IMR-90 (cell line): ENCODE data around the gene POLR3E. TPM values are rescaled to one million over a fixed set of nuclear protein-coding genes. Genes with fewer than 3 reads are reported as not detected.

Source experiments
- ATAC-seq: fragments of 200-7000 bp; cut with Tn5 transposase; 2 replicates; pipeline ENCODE4 v1.9.1; 2020; ENCODE audit warnings: low read depth, mild to moderate bottlenecking, moderate library complexity
- BruUV-seq: library from RNA; stranded (reverse); fragments of 400-500 nt; replicated peaks from 2 replicates; lab custom pipeline; 2021; lab: Mats Ljungman, UMichigan
- CTCF ChIA-PET: fragments of 300-600 bp; formaldehyde crosslinking; extraction: SDS; loops from one replicate; lab custom pipeline; 2021; ENCODE audit warnings: antibody characterized with exemption; lab: Yijun Ruan, JAX
- POLR2A ChIA-PET: fragments of 300-600 bp; sonication (Branson Sonifier 250); formaldehyde crosslinking; loops from one replicate; lab custom pipeline; 2022; ENCODE audit warnings: antibody characterized with exemption; ENCODE audit not compliant: unreplicated experiment; lab: Charles Lee
- DNase-seq: peaks from one replicate; pipeline ENCODE4 v3.0.0; 2013
- H2AFZ ChIP-seq: replicated peaks from 2 replicates; pipeline ENCODE3; 2013; ENCODE audit warnings: low read length, mild to moderate bottlenecking; ENCODE audit not compliant: poor library complexity
- H2AK5ac ChIP-seq: 2 replicates; pipeline ENCODE4 v1.6.1; 2013; ENCODE audit warnings: low read depth, low read length, inconsistent platforms
- H2AK9ac ChIP-seq: replicated peaks from 2 replicates; pipeline ENCODE3; 2013; ENCODE audit warnings: mild to moderate bottlenecking, low read depth, low read length, moderate library complexity; ENCODE audit not compliant: poor library complexity
- H2BK120ac ChIP-seq: 2 replicates; pipeline ENCODE4 v1.6.1; 2013; ENCODE audit warnings: low read depth, low read length, inconsistent platforms
- H2BK15ac ChIP-seq: 3 replicates; pipeline ENCODE4 v1.6.1; 2013; ENCODE audit warnings: low read depth, low read length, inconsistent platforms
- H2BK20ac ChIP-seq: 2 replicates; pipeline ENCODE4 v1.6.1; 2013; ENCODE audit warnings: low read depth, mild to moderate bottlenecking, inconsistent platforms, low read length, moderate library complexity
- H2BK5ac ChIP-seq: 2 replicates; pipeline ENCODE4 v1.6.1; 2013; ENCODE audit warnings: mild to moderate bottlenecking, low read depth, low read length, inconsistent platforms; ENCODE audit not compliant: poor library complexity, severe bottlenecking
- H3K14ac ChIP-seq: replicated peaks from 2 replicates; pipeline ENCODE4 v1.6.1; 2013; ENCODE audit warnings: low read depth, low read length, inconsistent platforms
- H3K18ac ChIP-seq: 2 replicates; pipeline ENCODE4 v1.6.1; 2013; ENCODE audit warnings: low read depth, low read length, control low read depth
- H3K23ac ChIP-seq: 2 replicates; pipeline ENCODE4 v1.6.1; 2013; ENCODE audit warnings: low read depth, low read length, inconsistent platforms
- H3K27ac ChIP-seq: 2 replicates; pipeline ENCODE4 v1.5.1; 2013; ENCODE audit warnings: mild to moderate bottlenecking, control low read depth, low read length; ENCODE audit not compliant: insufficient read depth
- H3K27me3 ChIP-seq: 2 replicates; pipeline ENCODE4 v1.6.1; 2013; ENCODE audit warnings: low read length; ENCODE audit not compliant: control insufficient read depth, insufficient read depth
- H3K36me3 ChIP-seq: 2 replicates; pipeline ENCODE4 v1.6.1; 2013; ENCODE audit warnings: low read length, mixed read lengths; ENCODE audit not compliant: control insufficient read depth, insufficient read depth
- H3K4ac ChIP-seq: 2 replicates; pipeline ENCODE4 v1.6.1; 2013; ENCODE audit warnings: low read depth, low read length, inconsistent platforms
- H3K4me1 ChIP-seq: 2 replicates; pipeline ENCODE4 v1.6.1; 2013; ENCODE audit warnings: low read length, mixed read lengths; ENCODE audit not compliant: control insufficient read depth, insufficient read depth
- H3K4me2 ChIP-seq: 2 replicates; pipeline ENCODE4 v1.6.1; 2013; ENCODE audit warnings: low read depth, mild to moderate bottlenecking, control low read depth, low read length, moderate library complexity
- H3K4me3 ChIP-seq: 2 replicates; pipeline ENCODE4 v1.5.1; 2013; ENCODE audit warnings: low read depth, mild to moderate bottlenecking, control low read depth, low read length, moderate library complexity; ENCODE audit not compliant: insufficient read depth
- H3K56ac ChIP-seq: 2 replicates; pipeline ENCODE4 v1.6.1; 2013; ENCODE audit warnings: low read length, inconsistent platforms; ENCODE audit not compliant: insufficient read depth; ENCODE audit errors: extremely low read depth
- H3K79me1 ChIP-seq, 2 experiments: 2 replicates each; pipeline ENCODE4 v1.6.1; 2013; ENCODE audit warnings: low read length in 2 of 2, inconsistent platforms in 1 of 2, low read depth in 1 of 2
- H3K9ac ChIP-seq: 2 replicates; pipeline ENCODE4 v1.6.1; 2013; ENCODE audit warnings: low read depth, low read length, control low read depth
- H3K9me1 ChIP-seq: 2 replicates; pipeline ENCODE4 v1.6.1; 2013; ENCODE audit warnings: low read length, inconsistent platforms; ENCODE audit not compliant: insufficient read depth
- H3K9me3 ChIP-seq: 2 replicates; pipeline ENCODE4 v1.6.1; 2013; ENCODE audit warnings: low read length; ENCODE audit not compliant: control insufficient read depth, insufficient read depth
- H4K20me1 ChIP-seq: 2 replicates; pipeline ENCODE4 v1.6.1; 2013; ENCODE audit warnings: low read length, inconsistent platforms; ENCODE audit not compliant: insufficient read depth
- H4K5ac ChIP-seq: 2 replicates; pipeline ENCODE4 v1.6.1; 2013; ENCODE audit warnings: mild to moderate bottlenecking, low read depth, low read length, control low read depth
- H4K8ac ChIP-seq, 2 experiments: 2 replicates each; pipeline ENCODE4 v1.6.1; 2013; ENCODE audit warnings: low read depth in 2 of 2, low read length in 2 of 2, control low read depth in 1 of 2, inconsistent platforms in 1 of 2
- H4K91ac ChIP-seq: 2 replicates; pipeline ENCODE4 v1.6.1; 2013; ENCODE audit warnings: low read depth, low read length, inconsistent platforms; ENCODE audit not compliant: insufficient read depth
- CEBPB ChIP-seq: IDR thresholded peaks from 2 replicates; pipeline ENCODE4 v1.6.1; 2012; ENCODE audit warnings: low read depth, low read length, improper control_type of control experiment
- ELK1 ChIP-seq: fragments of 150-350 bp; IDR thresholded peaks from 2 replicates; pipeline ENCODE4 v1.6.1; 2016; ENCODE audit warnings: low read depth, mild to moderate bottlenecking, low read length, moderate library complexity, borderline replicate concordance
- FOS ChIP-seq: fragments of 150-350 bp; IDR thresholded peaks from 2 replicates; pipeline ENCODE4 v1.6.1; 2016; ENCODE audit warnings: low read depth, low read length
- MAFK ChIP-seq: IDR thresholded peaks from 2 replicates; pipeline ENCODE4 v1.6.1; 2012; ENCODE audit warnings: low read depth, low read length, improper control_type of control experiment
- MAZ ChIP-seq: IDR thresholded peaks from 2 replicates; pipeline ENCODE4 v1.6.1; 2012; ENCODE audit warnings: low read depth, mild to moderate bottlenecking, low read length, improper control_type of control experiment, moderate library complexity, borderline replicate concordance
- MXI1 ChIP-seq: IDR thresholded peaks from 2 replicates; pipeline ENCODE4 v1.6.1; 2012; ENCODE audit warnings: low read depth, mild to moderate bottlenecking, low read length, moderate library complexity, borderline replicate concordance
- NFE2L2 ChIP-seq: fragments of 150-350 bp; IDR thresholded peaks from 2 replicates; pipeline ENCODE4 v1.6.1; 2016; ENCODE audit warnings: low read depth, mild to moderate bottlenecking, low read length
- POLR2A ChIP-seq: IDR thresholded peaks from 2 replicates; pipeline ENCODE4 v1.6.1; 2012; ENCODE audit warnings: mild to moderate bottlenecking, low read depth, low read length
- RAD21 ChIP-seq: IDR thresholded peaks from 2 replicates; pipeline ENCODE4 v1.6.1; 2012; ENCODE audit warnings: low read length, improper control_type of control experiment
- RCOR1 ChIP-seq: IDR thresholded peaks from 2 replicates; pipeline ENCODE4 v1.6.1; 2012; ENCODE audit warnings: mild to moderate bottlenecking, low read length, improper control_type of control experiment; ENCODE audit not compliant: insufficient replicate concordance
- SMC3 ChIP-seq: fragments of 150-350 bp; IDR thresholded peaks from 2 replicates; pipeline ENCODE4 v1.6.1; 2016; ENCODE audit warnings: low read depth, mild to moderate bottlenecking, antibody characterized with exemption, low read length, moderate library complexity
- WGBS, 2 experiments: methylation state at CpG; one replicate each; pipeline versions ENCODE4 v1.1.5 to v1.1.7; 2013; ENCODE audit warnings: missing lambda C conversion rate in 2 of 2; ENCODE audit not compliant: insufficient read length in 1 of 2; ENCODE audit errors: extremely low coverage in 2 of 2; 5-methylcytosine and 5-hydroxymethylcytosine counted together
- dilution Hi-C: fragments of 300-500 bp; cut with HindIII; formaldehyde crosslinking; loops from one replicate; pipeline ENCODE4 v1.14.3; 2018; ENCODE audit warnings: low sequenced_read_pairs; ENCODE audit not compliant: unreplicated experiment
- in situ Hi-C: fragments of 300-500 bp; cut with MboI; formaldehyde crosslinking; loops from 3 replicates; pipeline ENCODE4 v1.14.3; 2019; ENCODE audit warnings: low sequenced_read_pairs, inconsistent platforms, mixed read lengths
- intact Hi-C: fragments of 100-400 bp; cut with micrococcal nuclease; formaldehyde crosslinking; loops from 2 replicates; pipeline ENCODE4 v1.10.0; 2022
- polyA plus RNA-seq, 3 experiments: library from polyadenylated mRNA; depleted of rRNA; stranded (reverse); fragments of >200 nt; gene quantifications; 2 replicates each; pipeline ENCODE4 v1.2.3, GENCODE V29; 2012; ENCODE audit warnings: low replicate concordance in 1 of 3
- total RNA-seq: library from RNA; depleted of rRNA; stranded (reverse); fragments of >200 nt; gene quantifications from 2 replicates; pipeline ENCODE4 v1.2.3, GENCODE V29; 2012

The POLR3E gene
- total and polyA plus RNA-seq, 2 of the 4 experiments (the other 2 are of a cell fraction) = 19.9 to 46.0 TPM

DNA sequence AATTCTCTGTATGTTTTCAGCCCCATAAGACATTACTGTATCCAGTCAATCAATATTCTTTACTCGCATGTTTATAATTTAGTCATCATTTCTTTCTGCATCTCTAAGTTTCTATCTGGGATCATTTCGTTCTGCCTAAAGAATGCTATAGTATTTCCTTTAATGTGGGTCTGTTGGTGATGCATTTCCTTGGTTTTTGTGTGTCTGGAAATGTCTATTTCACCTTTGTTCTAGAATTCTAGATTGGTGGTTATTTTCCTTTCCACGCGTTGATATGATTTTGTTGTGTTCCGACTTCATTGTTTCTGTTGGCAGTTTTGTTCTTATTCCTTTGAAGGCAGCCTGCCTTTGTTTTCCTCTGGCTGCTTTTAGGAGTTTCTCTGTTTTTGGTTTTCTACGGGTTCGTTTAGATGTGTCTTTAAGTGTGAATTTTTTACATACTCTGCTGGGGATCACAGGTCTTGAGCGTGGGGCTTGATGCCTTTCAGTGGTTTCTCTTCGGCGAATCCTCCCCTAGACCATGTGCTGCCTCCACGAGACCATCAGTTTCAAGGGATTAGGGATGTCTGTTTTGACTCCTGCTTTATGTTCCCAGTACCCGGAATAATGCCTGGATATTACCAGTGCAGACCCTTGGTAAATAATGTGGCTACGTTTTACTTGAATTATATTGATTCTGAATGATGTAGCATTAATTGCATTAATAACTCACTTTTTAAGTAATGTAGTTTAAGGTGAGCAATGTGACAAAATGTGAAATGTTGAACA, 23.5 kb downstream of the POLR3E start:
- no peak overlapping the region for H3K4me2 ChIP-seq

More for the DNA sequence above, 23.5 kb downstream of the POLR3E start:
- no peak overlapping the region for H2AFZ ChIP-seq
- H3K36me3 ChIP-seq = peaks cover 49% of the 10 kb centered on the region
- H2BK120ac ChIP-seq = no peak overlapping the region
- no peak overlapping the region for H3K14ac ChIP-seq
- H3K9ac ChIP-seq = no peak overlapping the region
- no TSS peak for BruUV-seq
- ATAC-seq = no peak
- WGBS, 2 experiments = no CpG with 5 or more reads among the region's 13 CpGs
- H3K4ac ChIP-seq = no peak overlapping the region
- no peak overlapping the region for H2AK9ac ChIP-seq
- H3K4me1 ChIP-seq = no peaks in the 10 kb centered on the region
- ChIA-PET CTCF (interaction anchor here (0.6 to 1.0 kb wide), 5 partner anchors 10 to 1162 kb away, joined by 3 to 4 read pairs (median 3); no protein-coding TSS in a partner anchor), POLR2A (no interaction called here)
- H2AK5ac ChIP-seq = no peak overlapping the region
- H3K27me3 ChIP-seq = no peaks in the 10 kb centered on the region
- H4K91ac ChIP-seq = no peak overlapping the region
- no peak overlapping the region for H2BK20ac ChIP-seq
- H3K4me3 ChIP-seq = no peak overlapping the region
- H4K20me1 ChIP-seq = peaks cover 19% of the 10 kb centered on the region
- dilution Hi-C loops = no loop called here
- no peak overlapping the region for H4K5ac ChIP-seq
- no peaks in the 10 kb centered on the region for H3K9me3 ChIP-seq
- H3K79me1 ChIP-seq = peaks cover 0 to 17% of the 10 kb centered on the region in 2 experiments; a peak in 2 of 4 replicates
- H2BK5ac ChIP-seq = no peak overlapping the region
- no peak overlapping the region for H3K27ac ChIP-seq
- no peak overlapping the region for H4K8ac ChIP-seq
- no peak overlapping the region for H2BK15ac ChIP-seq
- no peak overlapping the region for H3K56ac ChIP-seq
- intact Hi-C loops = loop anchor here (5.0 kb wide), 1 partner anchor 763 kb away; no protein-coding TSS in a partner anchor
- in situ Hi-C loops = no loop called here
- H3K23ac ChIP-seq = no peak overlapping the region
- no peaks in the 10 kb centered on the region for H3K9me1 ChIP-seq
- no peak for TF ChIP-seq MAZ
- no peak for TF ChIP-seq POLR2A
- TF ChIP-seq NFE2L2 = no peak
- TF ChIP-seq MAFK = no peak
- no peak for TF ChIP-seq FOS
- no peak for TF ChIP-seq SMC3
- TF ChIP-seq CEBPB = no peak
- no peak for TF ChIP-seq ELK1
- TF ChIP-seq RCOR1 = no peak
- no peak for TF ChIP-seq MXI1
- no peak for TF ChIP-seq RAD21
- DNase-seq = no peak
- H3K18ac ChIP-seq = no peak overlapping the region
